ENCODE measurements around the gene PGAM2.

PGAM2 gene

GRCh38 chr7:44044315-44045225 lies 20.8 kb downstream of the PGAM2 start, which contains the start of gene DBNL (continued):
- TF ChIP-seq PATZ1 (tag by site-specific recombination; IDR thresholded peaks at IDR 0.05) = peak; percentile 82
- no peak for TF ChIP-seq ZNF785 (tag by site-specific recombination; IDR thresholded peaks at IDR 0.05)
- TF ChIP-seq ZNF639 (tag by site-specific recombination; IDR thresholded peaks at IDR 0.05) = peak; percentile 38; the same call in 1 of the 2 replicates
- TF ChIP-seq KLF7 (tag by site-specific recombination; IDR thresholded peaks at IDR 0.05; ENCODE audit: borderline replicate concordance) = 0 out of 2 replicates have a peak, but pooled peaks have one; percentile 23
- no peak for TF ChIP-seq ZNF704 (tag by site-specific recombination; IDR thresholded peaks at IDR 0.05)
- peak; percentile 41; the same call in 1 of the 2 replicates for TF ChIP-seq GLI4 (tag by site-specific recombination; IDR thresholded peaks at IDR 0.05)
- peak; percentile 58; the same call in 1 of the 2 replicates for TF ChIP-seq KLF17 (tag by site-specific recombination; IDR thresholded peaks at IDR 0.05)
- 0 out of 2 replicates have a peak, but pooled peaks have one; percentile 17 for TF ChIP-seq GLIS1 (tag by site-specific recombination; IDR thresholded peaks at IDR 0.05)
- TF ChIP-seq PRDM2 (tag by site-specific recombination; IDR thresholded peaks at IDR 0.05; ENCODE audit: borderline replicate concordance) = no peak
- TF ChIP-seq ZBTB8A (tag by site-specific recombination; IDR thresholded peaks at IDR 0.05) = 0 out of 2 replicates have a peak, but pooled peaks have one; percentile 9
- peak; percentile 38; the same call in 1 of the 2 replicates for TF ChIP-seq WT1 (tag by site-specific recombination; IDR thresholded peaks at IDR 0.05)
- TF ChIP-seq HOXD13 (CRISPR knock-in tag; IDR thresholded peaks at IDR 0.05; ENCODE audit: borderline replicate concordance) = no peak
- TF ChIP-seq PBX3 (CRISPR knock-in tag; IDR thresholded peaks at IDR 0.05) = peak; percentile 75; the same call in 1 of the 2 replicates
- no peak for TF ChIP-seq SALL2 (tag by site-specific recombination; IDR thresholded peaks at IDR 0.05; ENCODE audit: borderline replicate concordance)
- peak; percentile 30; the same call in 1 of the 2 replicates for TF ChIP-seq ZIC2 (tag by site-specific recombination; IDR thresholded peaks at IDR 0.05)
- TF ChIP-seq PRDM10 (tag by site-specific recombination; IDR thresholded peaks at IDR 0.05) = peak; percentile 47
- 0 out of 2 replicates have a peak, but pooled peaks have one; percentile 13 for TF ChIP-seq ZNF2 (tag by site-specific recombination; IDR thresholded peaks at IDR 0.05)
- peak; percentile 98 for TF ChIP-seq SP2 (tag by site-specific recombination; IDR thresholded peaks at IDR 0.05)
- 0 out of 2 replicates have a peak, but pooled peaks have one; percentile 65 for TF ChIP-seq ZXDB (tag by site-specific recombination; IDR thresholded peaks at IDR 0.05)
